Testis (tissue), 3 donors: ENCODE measurements around the gene MTAP. TPM values are rescaled to one million over a fixed set of nuclear protein-coding genes. Genes with fewer than 3 reads are reported as not detected.

ENCODE experiments used
- DNase-seq: peaks from one replicate; pipeline ENCODE4 v3.0.0-alpha.2; 2019
- H3K27ac ChIP-seq, 2 donors: fragments of 200-600 bp; sonication (generic); one replicate each; pipeline ENCODE4 v1.5.1; 2019
- H3K27me3 ChIP-seq: fragments of 200-600 bp; sonication (generic); one replicate; pipeline ENCODE4 v1.5.1; 2019
- H3K36me3 ChIP-seq: fragments of 200-600 bp; sonication (generic); one replicate; pipeline ENCODE4 v1.5.1; 2017; ENCODE audit warnings: low read depth; ENCODE audit errors: missing control alignments
- H3K4me1 ChIP-seq: fragments of 200-600 bp; sonication (generic); one replicate; pipeline ENCODE4 v1.5.1; 2019
- H3K4me3 ChIP-seq, 2 donors: fragments of 200-600 bp; sonication (generic); one replicate each; pipeline ENCODE4 v1.5.1; 2017 to 2019
- H3K9me3 ChIP-seq: fragments of 200-600 bp; sonication (generic); one replicate; pipeline ENCODE4 v1.5.1; 2017
- CTCF ChIP-seq, 3 experiments: fragments of 450-650 bp in 2 of 3; fragments of 200-600 bp in 1 of 3; sonication (generic) in 1 of 3; IDR thresholded peaks; one replicate each; pipeline ENCODE4 v1.5.1; 2016 to 2019; ENCODE audit warnings: antibody characterized with exemption in 3 of 3, mild to moderate bottlenecking in 2 of 3, moderate library complexity in 1 of 3
- POLR2A ChIP-seq: fragments of 450-650 bp; IDR thresholded peaks from one replicate; pipeline ENCODE4 v1.6.1; 2017; ENCODE audit warnings: antibody characterized with exemption, mild to moderate bottlenecking, moderate library complexity
- WGBS, 2 donors: methylation state at CpG; one replicate each; pipeline ENCODE4 v1.1.5; 2018; 5-methylcytosine and 5-hydroxymethylcytosine counted together
- intact Hi-C: fragments of 100-400 bp; cut with DNase I; formaldehyde crosslinking; loops from one replicate; pipeline ENCODE4 v1.15.1; 2023; ENCODE audit warnings: low total_unique reads
- polyA plus RNA-seq: library from polyadenylated mRNA; stranded (reverse); fragments of 350-450 nt; fragmentation: Illumina TruSeq; extraction: RNeasy Lipid Tissue Mini Kit (QIAGEN cat#74804); gene quantifications from one replicate; pipeline ENCODE4 v1.2.3, GENCODE V29; 2014; ENCODE audit warnings: low read depth, low replicate concordance; ENCODE audit not compliant: insufficient read depth
- total RNA-seq, 2 donors: library from RNA; depleted of rRNA; stranded (reverse); fragments of >200 nt; gene quantifications; one replicate each; pipeline ENCODE4 v1.2.3, GENCODE V29; 2016

The MTAP gene
- total and polyA plus RNA-seq, 3 donors from 2014 or later: 18.2 to 21.2 (median 19.3) TPM

GRCh38 chr9:21817176-21817575 is 14.7 kb downstream of the MTAP start:
- H3K27ac ChIP-seq: no peak overlapping the region
- intact Hi-C loops: loop anchor here (10.0 kb wide), 1 partner anchor 418 kb away; no protein-coding TSS in a partner anchor
- H3K27me3 ChIP-seq: no peaks in the 10 kb centered on the region
- no peaks in the 10 kb centered on the region for H3K4me1 ChIP-seq
- DNase-seq: no peak
- H3K36me3 ChIP-seq: no peaks in the 10 kb centered on the region
- 82 to 89% methylated on average over 3 of the region's 3 CpGs for WGBS, 2 donors
- H3K9me3 ChIP-seq: no peaks in the 10 kb centered on the region
- TF ChIP-seq POLR2A: no peak
- no peak for TF ChIP-seq CTCF (IDR thresholded peaks at IDR 0.05)
- no peak overlapping the region for H3K4me3 ChIP-seq

GRCh38 chr9:21825637-21826036 is 23.2 kb downstream of the MTAP start:
- WGBS, 2 donors: 93 to 95% methylated on average over 2 of the region's 2 CpGs
- Histone ChIP-seq H3K9me3 (no peaks in the 10 kb centered on the region), H3K4me1 (no peaks in the 10 kb centered on the region), H3K36me3 (no peaks in the 10 kb centered on the region), H3K4me3 (no peak overlapping the region), H3K27me3 (no peaks in the 10 kb centered on the region), H3K27ac (no peak overlapping the region)
- intact Hi-C loops: no loop called here
- DNase-seq: no peak
- TF ChIP-seq CTCF (IDR thresholded peaks at IDR 0.05) (no peak), POLR2A (no peak)

GRCh38 chr9:21828853-21829410 is 26.5 kb downstream of the MTAP start:
- DNase-seq: no peak
- TF ChIP-seq CTCF (IDR thresholded peaks at IDR 0.05): no peak
- no peak for TF ChIP-seq POLR2A
- no peak overlapping the region for H3K4me3 ChIP-seq
- H3K27ac ChIP-seq: no peak overlapping the region
- 94 to 95% methylated on average over 3 of the region's 3 CpGs for WGBS, 2 donors
- no peaks in the 10 kb centered on the region for H3K36me3 ChIP-seq
- intact Hi-C loops: no loop called here
- no peaks in the 10 kb centered on the region for H3K9me3 ChIP-seq
- no peaks in the 10 kb centered on the region for H3K4me1 ChIP-seq
- H3K27me3 ChIP-seq: no peaks in the 10 kb centered on the region

- Histone ChIP-seq H3K9me3 (no peaks in the 10 kb centered on the region), H3K4me3 (no peak overlapping the region), H3K27ac (no peak overlapping the region), H3K36me3 (no peaks in the 10 kb centered on the region), H3K27me3 (no peaks in the 10 kb centered on the region), H3K4me1 (no peaks in the 10 kb centered on the region)
- intact Hi-C loops: no loop called here
- no peak for DNase-seq
- TF ChIP-seq POLR2A: no peak
- TF ChIP-seq CTCF (IDR thresholded peaks at IDR 0.05): no peak
- 91 to 96% methylated on average over 3 of the region's 3 CpGs for WGBS, 2 donors
Measured at GRCh38 chr9:21830589-21830988, 28.2 kb downstream of the MTAP start.

DNA sequence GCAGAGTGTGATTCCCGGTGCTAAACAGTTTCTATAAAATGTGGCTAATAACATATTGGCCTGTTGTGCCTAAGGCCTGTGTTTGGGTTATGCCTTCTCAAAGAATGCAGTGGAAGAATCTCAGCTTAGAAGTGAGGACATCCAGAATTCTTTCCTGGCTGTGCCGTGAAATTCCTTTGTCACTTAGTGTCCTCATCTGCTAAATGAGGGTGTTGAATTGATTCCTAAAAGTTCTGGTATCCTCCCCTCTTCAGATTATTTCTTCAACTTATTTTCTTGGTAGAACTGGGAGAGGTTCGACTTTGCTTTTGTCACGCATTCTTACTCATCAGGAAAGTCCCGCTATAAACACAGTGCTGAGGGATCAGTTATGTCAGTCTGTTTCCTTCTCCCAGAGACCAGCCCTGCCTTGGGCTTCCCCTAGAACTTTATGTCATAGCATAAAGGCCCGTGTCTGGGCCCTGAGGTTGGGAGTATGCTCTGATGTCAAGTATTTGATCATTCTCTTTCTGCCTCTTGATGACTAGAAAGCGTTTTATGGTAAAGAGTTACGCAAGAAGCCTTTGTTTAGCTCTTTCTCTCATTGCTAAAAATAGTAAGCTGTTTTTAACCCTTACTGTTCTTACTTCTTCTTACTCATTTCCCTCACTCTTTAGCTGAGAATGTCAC is 29.5 kb downstream of the MTAP start:
- peaks cover 2% of the 10 kb centered on the region for H3K36me3 ChIP-seq

More for the DNA sequence above, 29.5 kb downstream of the MTAP start:
- no peaks in the 10 kb centered on the region for H3K9me3 ChIP-seq
- H3K4me1 ChIP-seq: no peaks in the 10 kb centered on the region
- H3K27me3 ChIP-seq: no peaks in the 10 kb centered on the region
- intact Hi-C loops: no loop called here
- DNase-seq: no peak
- H3K27ac ChIP-seq: no peak overlapping the region
- WGBS, 2 donors: 90 to 91% methylated on average over 8 of the region's 8 CpGs
- no peak for TF ChIP-seq POLR2A
- no peak for TF ChIP-seq CTCF (IDR thresholded peaks at IDR 0.05)
- no peak overlapping the region for H3K4me3 ChIP-seq
